Pancreas (tissue), 10 donors: ENCODE results near the gene RASAL2. TPM values are rescaled to one million over a fixed set of nuclear protein-coding genes. Genes with fewer than 3 reads are reported as not detected.

Experiments used
- ATAC-seq, 4 donors: fragments of 200-7000 bp; cut with Tn5 transposase; one replicate each; pipeline versions ENCODE4 v1.8.0 to v1.9.1; 2020; ENCODE audit warnings: mild to moderate bottlenecking in 4 of 4, moderate library complexity in 4 of 4
- DNase-seq, 6 donors: peaks; one replicate each; pipeline ENCODE4 v3.0.0-alpha.2; 2020
- FAIRE-seq: peaks from 2 replicates; lab custom pipeline; 2012; peaks lifted over from hg19 to GRCh38; lab: Jason Lieb, UNC
- H3K27ac ChIP-seq, 4 donors: fragments of 200-600 bp; sonication (generic); 1 replicate in 3 of 4; 2 replicates in 1 of 4; pipeline versions ENCODE4 v1.5.0 to v1.8.0; 2020
- H3K27me3 ChIP-seq, 4 donors: fragments of 200-600 bp; one replicate each; pipeline ENCODE4 v1.8.0; 2021
- H3K36me3 ChIP-seq, 3 donors: fragments of 200-600 bp; sonication (generic) in 1 of 3; one replicate each; pipeline versions ENCODE4 v1.5.0 to v1.8.0; 2020 to 2021
- H3K4me1 ChIP-seq, 3 donors: fragments of 200-600 bp; one replicate each; pipeline ENCODE4 v1.8.0; 2021
- H3K4me3 ChIP-seq, 4 donors: fragments of 200-600 bp; sonication (generic) in 2 of 4; one replicate each; pipeline versions ENCODE4 v1.5.0 to v1.8.0; 2020 to 2021
- H3K9me3 ChIP-seq, 4 donors: fragments of 200-600 bp; one replicate each; pipeline ENCODE4 v1.8.0; 2021
- CTCF ChIP-seq, 4 donors: fragments of 200-600 bp; sonication (generic) in 3 of 4; IDR thresholded peaks; one replicate each; pipeline versions ENCODE4 v1.5.0 to v1.8.0; 2021; ENCODE audit warnings: antibody characterized with exemption in 4 of 4
- WGBS, 2 donors: extraction: QIAGEN DNeasy Blood & Tissue Kit; methylation state at CpG; one replicate each; pipeline ENCODE4 v1.1.7; 2013; 5-methylcytosine and 5-hydroxymethylcytosine counted together
- intact Hi-C, 3 donors: fragments of 100-400 bp; cut with DNase I; formaldehyde crosslinking; loops; one replicate each; pipeline versions ENCODE4 v1.11.1 to v1.14.2; 2022
- polyA plus RNA-seq, 2 donors: library from polyadenylated mRNA; stranded (reverse); fragments of 200-250 nt; gene quantifications; one replicate each; pipeline ENCODE4 v1.2.3, GENCODE V29; 2013
- total RNA-seq, 6 donors: library from RNA; stranded (reverse); fragmentation: NEBNext Ultra II Directional in 4 of 6; extraction: Animal tissue kit (Norgen Biotek cat#: 25700) in 4 of 6; gene quantifications; one replicate each; pipeline versions ENCODE4 v1.2.1 to v1.2.4, GENCODE V29; 2021 to 2023
- donor health status: healthy with polysubstance abuse.
- donor health status: DM: no; HTN: no; CAD: no; lungs with moderate emphysema.
- donor health status: DM: no; HTN: no; CAD: no.
- donor health status: control.
- donor health status: control.
- donor health status: Bipolar disorder and iron deficiency.
- donor health status: DM: yes; HTN: yes; CAD: no.
- donor health status: DM: no; HTN: no; CAD: no.
- donor health status: DM: no; HTN: no; CAD: no.
- donor health status: DM: yes; HTN: yes; CAD: no.

The RASAL2 gene
- total and polyA plus RNA-seq, 8 donors = 2.5 to 12.9 (median 4.9) TPM

GRCh38 chr1:178048883-178049282 is 45.0 kb upstream of the RASAL2 start:
- ATAC-seq (no peak), DNase-seq (no peak), FAIRE-seq (no peak)
- no peak overlapping the region for H3K4me3 ChIP-seq
- no peak overlapping the region for H3K27ac ChIP-seq
- TF ChIP-seq CTCF (IDR thresholded peaks at IDR 0.05) = no peak
- no peaks in the 10 kb centered on the region for H3K27me3 ChIP-seq
- H3K4me1 ChIP-seq = peaks cover 0 to 9% (median 0%) of the 10 kb centered on the region in 3 donors
- intact Hi-C loops = no loop called here
- H3K36me3 ChIP-seq = no peaks in the 10 kb centered on the region
- no peaks in the 10 kb centered on the region for H3K9me3 ChIP-seq

DNA sequence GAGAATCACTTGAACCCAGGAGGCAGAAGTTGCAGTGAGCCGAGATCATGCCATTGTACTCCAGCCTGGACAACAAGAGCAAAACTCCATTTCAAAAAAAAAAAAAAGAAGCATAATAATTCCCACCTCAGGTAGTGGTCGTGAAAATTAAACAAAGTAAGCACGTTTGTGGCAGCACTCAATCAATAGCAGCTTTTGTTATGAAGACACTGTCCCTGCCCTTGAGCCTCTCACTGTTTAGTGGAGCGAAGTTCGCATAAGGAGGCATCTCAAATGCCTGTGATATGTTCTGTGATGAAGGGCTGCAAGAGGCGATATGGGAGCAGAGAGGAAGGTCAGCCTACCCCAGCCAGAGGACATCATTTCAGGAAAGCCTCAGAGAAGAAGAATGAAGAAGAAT is 43.8 kb upstream of the RASAL2 start:
- no peaks in the 10 kb centered on the region for H3K9me3 ChIP-seq
- WGBS, 2 donors = 88 to 92% methylated on average over 6 of the region's 6 CpGs
- FAIRE-seq = no peak

GRCh38 chr1:178051071-178051470 is 42.8 kb upstream of the RASAL2 start:
- intact Hi-C loops = no loop called here
- ATAC-seq (no peak), DNase-seq (no peak)

More for the DNA sequence above, 43.8 kb upstream of the RASAL2 start:
- no peak overlapping the region for H3K27ac ChIP-seq
- ATAC-seq (no peak), DNase-seq (no peak)
- no peak for TF ChIP-seq CTCF (IDR thresholded peaks at IDR 0.05)
- H3K36me3 ChIP-seq = no peaks in the 10 kb centered on the region
- peaks cover 0 to 9% (median 0%) of the 10 kb centered on the region in 3 donors for H3K4me1 ChIP-seq
- no peak overlapping the region for H3K4me3 ChIP-seq
- no peaks in the 10 kb centered on the region for H3K27me3 ChIP-seq
- intact Hi-C loops = no loop called here

GRCh38 chr1:178052650-178053461 is 41.0 kb upstream of the RASAL2 start:
- no peaks in the 10 kb centered on the region for H3K36me3 ChIP-seq
- no peak for DNase-seq
- FAIRE-seq = no peak
- ATAC-seq = peak in 3 of 4 donors; percentile 27 to 66 (median 52)
- intact Hi-C loops = no loop called here
- H3K27ac ChIP-seq = peak overlapping the region in 3 of 4 donors; percentile 44 to 68 (median 63)
- whole genome bisulfite sequencing, 2 donors = 37 to 41% methylated on average over 10 of the region's 10 CpGs
- H3K4me1 ChIP-seq = peaks cover 0 to 8% (median 0%) of the 10 kb centered on the region in 3 donors
- no peaks in the 10 kb centered on the region for H3K27me3 ChIP-seq
- H3K4me3 ChIP-seq = no peak overlapping the region
- no peaks in the 10 kb centered on the region for H3K9me3 ChIP-seq
- TF ChIP-seq CTCF (IDR thresholded peaks at IDR 0.05) = no peak

More at GRCh38 chr1:178051071-178051470, 42.8 kb upstream of the RASAL2 start:
- WGBS, 2 donors = 54 to 59% methylated on average over 3 of the region's 3 CpGs
- no peak for TF ChIP-seq CTCF (IDR thresholded peaks at IDR 0.05)
- Histone ChIP-seq H3K4me3 (no peak overlapping the region), H3K27ac (no peak overlapping the region), H3K27me3 (no peaks in the 10 kb centered on the region), H3K9me3 (no peaks in the 10 kb centered on the region), H3K36me3 (no peaks in the 10 kb centered on the region), H3K4me1 (peaks cover 0 to 9% (median 0%) of the 10 kb centered on the region in 3 donors)
- no peak for FAIRE-seq

DNA sequence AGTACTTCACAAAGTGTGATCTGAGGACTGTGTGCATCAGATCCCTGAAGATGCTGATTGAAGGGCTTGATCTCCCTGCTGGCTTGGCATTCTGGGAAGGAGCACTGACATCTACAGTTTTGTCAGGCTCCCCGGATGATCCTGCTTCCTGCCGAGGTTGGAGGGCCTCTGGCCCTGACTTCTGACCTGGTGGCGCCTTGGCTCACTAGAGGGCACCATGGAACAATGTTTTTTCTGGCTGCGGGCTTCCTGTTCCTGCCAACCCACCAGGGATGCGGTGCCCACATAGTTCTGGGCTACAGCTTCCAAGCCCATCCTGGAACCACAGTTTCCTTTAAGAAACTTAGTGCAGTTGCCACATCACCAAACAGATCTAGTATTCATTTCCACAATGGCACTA is 38.8 kb upstream of the RASAL2 start:
- ATAC-seq (peak in 3 of 4 donors; percentile 51 to 67 (median 62)), FAIRE-seq (no peak), DNase-seq (peak in 1 of 6 donors; percentile 25)
- Histone ChIP-seq H3K27me3 (no peaks in the 10 kb centered on the region), H3K27ac (no peak overlapping the region), H3K36me3 (no peaks in the 10 kb centered on the region), H3K9me3 (no peaks in the 10 kb centered on the region), H3K4me3 (no peak overlapping the region), H3K4me1 (peaks cover 0 to 10% (median 3%) of the 10 kb centered on the region in 3 donors)
- 24 to 35% methylated on average over 5 of the region's 5 CpGs for WGBS, 2 donors
- TF ChIP-seq CTCF (IDR thresholded peaks at IDR 0.05) = no peak
- intact Hi-C loops = no loop called here
